ENCODE data around the gene PPM1D. TPM values are rescaled to one million over a fixed set of nuclear protein-coding genes. Genes with fewer than 3 reads are reported as not detected.

PPM1D gene
- polyA plus RNA-seq, 1 of the 3 experiments (the other 2 are of a cell fraction) = 8.8 TPM

GRCh38 chr17:60680754-60681153, 80.8 kb downstream of the PPM1D start:
- TF ChIP-seq MXI1 (IDR thresholded peaks at IDR 0.05; ENCODE audit: low read depth, low read length) = no peak
- TF ChIP-seq CHD2 (IDR thresholded peaks at IDR 0.05; ENCODE audit: low read length, partially characterized antibody) = no peak
- TF ChIP-seq EP300 (IDR thresholded peaks at IDR 0.05; ENCODE audit: borderline replicate concordance in 1 of 2, low read depth in 1 of 2, low read length in 1 of 2) = no peak
- no peak for TF ChIP-seq SIN3A (IDR thresholded peaks at IDR 0.05; ENCODE audit: borderline replicate concordance, low read depth, low read length)
- TF ChIP-seq RFX5 (IDR thresholded peaks at IDR 0.05; ENCODE audit: low read length) = no peak
- TF ChIP-seq TEAD4 (IDR thresholded peaks at IDR 0.05; ENCODE audit: borderline replicate concordance, insufficient read depth) = no peak
- TF ChIP-seq USF2 (IDR thresholded peaks at IDR 0.05; ENCODE audit: borderline replicate concordance, low read depth, low read length) = no peak
- no peak for TF ChIP-seq PBX3 (IDR thresholded peaks at IDR 0.05)
- TF ChIP-seq EZH2phosphoT487 (IDR thresholded peaks at IDR 0.05; ENCODE audit: borderline replicate concordance, low read depth) = no peak
- no peak for TF ChIP-seq ZBTB33 (IDR thresholded peaks at IDR 0.05; ENCODE audit: borderline replicate concordance, low read depth)
- TF ChIP-seq NFIC (IDR thresholded peaks at IDR 0.05; ENCODE audit: borderline replicate concordance) = no peak
- no peak for TF ChIP-seq YY1 (IDR thresholded peaks at IDR 0.05; ENCODE audit: low read depth)
- no peak for TF ChIP-seq MAX (IDR thresholded peaks at IDR 0.05; ENCODE audit: low read depth)
- TF ChIP-seq POLR2AphosphoS5 (IDR thresholded peaks at IDR 0.05; ENCODE audit: low read depth, low read length) = no peak
- TF ChIP-seq FOXM1 (IDR thresholded peaks at IDR 0.05; ENCODE audit: low read depth) = no peak
- Histone ChIP-seq H4K20me1 (ENCODE audit: insufficient read depth) (no peaks in the 10 kb centered on the region), H3K27ac (ENCODE audit: low read depth in 2 of 2, low read length in 1 of 2) (no peak overlapping the region), H3K4me2 (no peak overlapping the region), H3K4me1 (ENCODE audit: control insufficient read depth in 1 of 2, insufficient read depth in 2 of 2, low read depth in 1 of 2, low read length in 1 of 2) (peaks cover 3 to 6% of the 10 kb centered on the region in 2 experiments; a peak in 1 of 4 replicates), H3K79me2 (ENCODE audit: insufficient read depth) (no peaks in the 10 kb centered on the region), H3K36me3 (replicated peaks in 1 of 2; ENCODE audit: control insufficient read depth in 1 of 2, insufficient read depth in 2 of 2, low read length in 1 of 2) (peaks cover 6 to 15% of the 10 kb centered on the region in 2 experiments), H3K9ac (no peak overlapping the region), H3F3A (replicated peaks; ENCODE audit: insufficient read depth) (peaks cover 4% of the 10 kb centered on the region), H3K9me2 (no peaks in the 10 kb centered on the region), H3K27me3 (ENCODE audit: insufficient read depth) (no peaks in the 10 kb centered on the region), H3K4me3 (ENCODE audit: low read depth in 2 of 2, low read length in 1 of 2) (no peak overlapping the region), H3K9me3 (no peaks in the 10 kb centered on the region), H2AFZ (ENCODE audit: low read depth) (no peak overlapping the region)
- ChIA-PET CTCF (no interaction called here), POLR2A (no interaction called here)
- no peak for DNase-seq
- WGBS (ENCODE audit: low lambda C conversion rate) = 86% methylated on average over 6 of the region's 6 CpGs

Data from SK-N-SH (cell line).